Measurements from ENCODE around the gene JAG2. TPM values are rescaled to one million over a fixed set of nuclear protein-coding genes. Genes with fewer than 3 reads are reported as not detected.

JAG2 gene
- polyA plus RNA-seq, 1 experiment: 0.22 TPM

- Histone ChIP-seq H3K27me3 (ENCODE audit: control insufficient read depth, insufficient read depth, low read length) (peaks cover 2% of the 10 kb centered on the region), H3K4me3 (ENCODE audit: low read depth, low read length) (no peak overlapping the region), H3K9me3 (ENCODE audit: control insufficient read depth, insufficient read depth, low read length) (peaks cover 51% of the 10 kb centered on the region), H3K27ac (ENCODE audit: low read depth, low read length) (no peak overlapping the region)
- CTCF ChIA-PET: no interaction called here
- DNase-seq (ENCODE audit: low read depth, low spot score): no peak
- TF ChIP-seq CTCF (IDR thresholded peaks at IDR 0.05; ENCODE audit: low read depth, low read length): no peak
- POLR2A ChIA-PET: no interaction called here
These were observed 28.7 kb downstream of the JAG2 start for GRCh38 chr14:105139831-105140239.

GRCh38 chr14:105139212-105139825 is 29.3 kb downstream of the JAG2 start:
- H3K4me3 ChIP-seq (ENCODE audit: low read depth, low read length): no peak overlapping the region
- peaks cover 6% of the 10 kb centered on the region for H3K27me3 ChIP-seq (ENCODE audit: control insufficient read depth, insufficient read depth, low read length)
- peaks cover 51% of the 10 kb centered on the region for H3K9me3 ChIP-seq (ENCODE audit: control insufficient read depth, insufficient read depth, low read length)
- ChIA-PET CTCF (no interaction called here), POLR2A (no interaction called here)
- TF ChIP-seq CTCF (IDR thresholded peaks at IDR 0.05; ENCODE audit: low read depth, low read length): no peak
- no peak overlapping the region for H3K27ac ChIP-seq (ENCODE audit: low read depth, low read length)
- DNase-seq (ENCODE audit: low read depth, low spot score): no peak

- CTCF ChIA-PET: no interaction called here
- Histone ChIP-seq H3K27ac (ENCODE audit: low read depth, low read length) (no peak overlapping the region), H3K27me3 (ENCODE audit: control insufficient read depth, insufficient read depth, low read length) (peaks cover 6% of the 10 kb centered on the region), H3K4me3 (ENCODE audit: low read depth, low read length) (no peak overlapping the region), H3K9me3 (ENCODE audit: control insufficient read depth, insufficient read depth, low read length) (peaks cover 51% of the 10 kb centered on the region)
- POLR2A ChIA-PET: interaction anchor here (0.5 kb wide), 1 partner anchor 224 kb away, joined by 3 read pairs; no protein-coding TSS in a partner anchor
- no peak for TF ChIP-seq CTCF (IDR thresholded peaks at IDR 0.05; ENCODE audit: low read depth, low read length)
- DNase-seq (ENCODE audit: low read depth, low spot score): no peak
These were observed 29.9 kb downstream of the JAG2 start for GRCh38 chr14:105138551-105139111.

GRCh38 chr14:105138021-105138541 is 30.5 kb downstream of the JAG2 start:
- peaks cover 49% of the 10 kb centered on the region for H3K9me3 ChIP-seq (ENCODE audit: control insufficient read depth, insufficient read depth, low read length)
- TF ChIP-seq CTCF (IDR thresholded peaks at IDR 0.05; ENCODE audit: low read depth, low read length): no peak
- DNase-seq (ENCODE audit: low read depth, low spot score): no peak
- peaks cover 6% of the 10 kb centered on the region for H3K27me3 ChIP-seq (ENCODE audit: control insufficient read depth, insufficient read depth, low read length)
- H3K27ac ChIP-seq (ENCODE audit: low read depth, low read length): no peak overlapping the region
- CTCF ChIA-PET: no interaction called here
- no peak overlapping the region for H3K4me3 ChIP-seq (ENCODE audit: low read depth, low read length)
- POLR2A ChIA-PET: interaction anchor here (0.5 kb wide), 1 partner anchor 224 kb away, joined by 3 read pairs; no protein-coding TSS in a partner anchor

- Histone ChIP-seq H3K9me3 (ENCODE audit: control insufficient read depth, insufficient read depth, low read length) (peaks cover 45% of the 10 kb centered on the region), H3K4me3 (ENCODE audit: low read depth, low read length) (no peak overlapping the region), H3K27ac (ENCODE audit: low read depth, low read length) (no peak overlapping the region), H3K27me3 (ENCODE audit: control insufficient read depth, insufficient read depth, low read length) (peaks cover 6% of the 10 kb centered on the region)
- CTCF ChIA-PET: no interaction called here
- DNase-seq (ENCODE audit: low read depth, low spot score): no peak
- no peak for TF ChIP-seq CTCF (IDR thresholded peaks at IDR 0.05; ENCODE audit: low read depth, low read length)
- POLR2A ChIA-PET: no interaction called here
These were observed 31.0 kb downstream of the JAG2 start for GRCh38 chr14:105137481-105138020.
